GM19324 (cell line): ENCODE measurements around the gene IFI27.

Experiments
- ATAC-seq: cut with Tn5 transposase; IDR thresholded peaks from one replicate; pipeline ENCODE4 v1.9.1; 2021; ENCODE audit warnings: mild to moderate bottlenecking, moderate library complexity; ENCODE audit not compliant: unreplicated experiment, low FRiP score

Gene IFI27

DNA sequence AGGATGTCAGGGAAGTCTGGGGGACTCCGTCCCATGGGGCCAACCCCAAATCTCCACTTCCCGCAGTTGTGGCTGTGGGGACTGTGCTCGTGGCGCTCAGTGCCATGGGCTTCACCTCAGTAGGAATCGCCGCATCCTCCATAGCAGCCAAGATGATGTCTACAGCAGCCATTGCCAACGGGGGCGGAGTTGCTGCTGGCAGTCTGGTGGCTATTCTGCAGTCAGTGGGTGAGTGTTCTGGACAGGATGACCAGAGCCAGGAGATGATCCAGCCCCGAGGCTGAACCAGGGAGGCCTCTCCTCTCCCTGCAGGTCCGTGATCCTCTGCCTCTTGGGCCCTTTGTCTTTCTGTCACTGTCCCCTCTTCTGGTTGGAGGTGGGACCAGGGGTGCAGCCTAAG is 8.8 kb upstream of the IFI27 start:
- ATAC-seq: no peak

- no peak for ATAC-seq
Observed at GRCh38 chr14:94102768-94103482, 7.6 kb upstream of the IFI27 start.

DNA sequence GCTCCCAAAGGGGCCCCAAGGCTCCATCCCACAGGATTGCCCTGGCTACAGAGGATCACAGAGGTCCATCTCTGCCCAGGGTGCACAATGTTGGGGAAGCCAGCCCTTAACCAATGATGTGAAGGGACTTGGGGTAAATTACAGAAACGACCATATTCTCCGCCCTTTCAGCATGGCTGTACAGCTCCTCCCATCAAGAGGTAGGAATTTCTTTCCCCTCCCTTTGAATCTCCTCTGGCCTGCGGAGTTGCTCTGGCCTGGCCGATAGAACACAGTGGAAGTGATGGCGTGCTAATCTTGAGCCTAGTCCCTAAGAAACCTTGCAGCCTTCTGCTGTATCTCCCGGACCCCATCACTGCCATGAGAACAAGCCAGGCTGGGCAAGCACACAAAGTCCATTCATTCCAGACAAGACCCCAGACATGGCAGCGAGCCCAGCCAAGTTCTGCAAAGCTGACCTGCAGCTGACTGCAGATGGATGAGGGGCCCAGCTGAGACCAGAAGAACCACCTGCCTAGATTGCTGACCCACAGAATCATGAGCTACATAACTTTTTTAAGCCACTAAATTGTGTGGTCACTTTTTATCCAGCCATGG is 6.9 kb upstream of the IFI27 start:
- ATAC-seq: no peak

DNA sequence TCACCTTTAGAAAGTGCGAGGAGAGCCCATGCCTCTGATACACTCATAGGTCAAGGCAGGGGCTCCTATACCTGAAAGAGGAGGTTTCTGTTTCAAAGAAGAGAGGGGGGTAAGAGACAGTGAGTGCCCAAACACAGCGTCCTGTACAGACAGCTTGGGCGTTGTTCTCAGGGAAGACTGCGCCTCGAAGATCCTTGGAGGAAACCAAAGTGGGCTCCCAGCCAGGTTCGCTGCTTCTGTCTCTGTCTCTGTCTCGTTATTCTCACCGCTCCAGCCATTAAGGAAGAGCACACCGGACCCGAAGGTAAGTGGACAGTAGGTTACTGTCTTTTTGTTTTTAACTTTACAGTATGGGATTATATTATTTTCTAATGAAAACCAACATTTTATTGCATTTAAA is 5.8 kb upstream of the IFI27 start:
- no peak for ATAC-seq

GRCh38 chr14:94109915-94110250 is 653 bp upstream of the IFI27 start:
- ATAC-seq: no peak

GRCh38 chr14:94111276-94112095 is 950 bp downstream of the IFI27 start:
- no peak for ATAC-seq

DNA sequence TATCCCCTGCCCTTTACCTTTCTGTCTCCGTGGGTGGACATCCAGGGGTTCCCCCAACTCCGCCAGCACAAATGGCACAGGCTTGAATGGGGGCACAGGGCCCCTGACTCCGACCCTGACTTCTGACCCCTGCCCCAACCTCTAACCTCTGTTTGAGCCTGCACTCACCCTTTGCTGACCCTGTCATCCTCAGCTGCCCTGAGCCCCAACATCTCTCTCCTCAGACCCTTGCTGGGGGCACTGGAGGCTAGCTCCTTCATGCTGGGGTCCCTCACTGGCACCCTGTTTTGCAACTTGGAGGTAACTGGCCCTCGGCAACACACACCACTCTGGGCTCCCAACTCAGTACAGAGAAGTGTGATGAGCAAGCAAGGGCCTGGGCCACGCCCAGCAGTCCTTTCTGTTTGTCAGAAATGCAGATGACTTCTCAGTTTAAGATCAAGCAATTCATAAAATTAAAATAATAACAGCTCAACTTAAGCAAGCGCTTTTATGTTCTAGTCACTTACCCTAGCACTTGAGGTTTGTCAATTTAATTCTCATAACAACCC is 2.1 kb downstream of the IFI27 start:
- no peak for ATAC-seq

DNA sequence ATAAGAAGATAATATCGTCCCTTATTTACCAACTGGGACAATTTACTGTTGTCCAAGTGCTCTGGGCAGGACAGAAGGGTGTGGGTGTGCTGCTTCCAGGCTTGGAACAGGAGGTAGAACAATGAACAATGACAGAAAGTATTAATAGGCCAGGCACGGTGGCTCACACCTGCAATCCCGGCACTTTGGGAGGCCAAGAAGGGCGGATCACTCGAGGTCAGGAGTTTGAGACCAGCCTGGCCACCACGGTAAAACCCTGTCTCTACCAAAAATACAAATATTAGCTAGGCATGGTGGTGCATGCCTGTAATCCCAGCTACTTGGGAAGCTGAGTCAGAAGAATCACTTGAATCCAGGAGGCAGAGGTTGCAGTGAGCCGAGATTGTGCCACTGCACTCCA is 2.5 kb downstream of the IFI27 start:
- ATAC-seq: no peak

DNA sequence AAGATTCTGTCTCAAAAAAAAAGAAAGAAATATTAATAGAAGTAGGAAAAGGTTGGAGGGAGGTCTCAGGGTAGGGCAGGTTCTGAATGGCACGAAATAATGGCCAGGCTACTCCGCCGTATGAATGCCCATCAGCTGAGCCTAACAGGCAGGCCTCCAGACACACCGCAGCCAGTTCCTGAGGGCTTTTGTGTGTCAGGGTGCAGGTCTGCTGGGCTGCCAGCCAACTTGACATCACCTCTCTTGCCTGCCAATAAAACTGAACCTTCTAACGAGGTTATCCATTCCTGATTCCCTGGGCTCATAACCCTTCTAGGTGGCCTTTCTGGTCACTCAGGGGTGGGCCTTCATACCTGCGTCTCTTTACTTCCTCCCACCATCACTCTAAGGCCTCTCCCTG is 3.0 kb downstream of the IFI27 start:
- no peak for ATAC-seq

- no peak for ATAC-seq
Observed at GRCh38 chr14:94113908-94114588, 3.5 kb downstream of the IFI27 start.

DNA sequence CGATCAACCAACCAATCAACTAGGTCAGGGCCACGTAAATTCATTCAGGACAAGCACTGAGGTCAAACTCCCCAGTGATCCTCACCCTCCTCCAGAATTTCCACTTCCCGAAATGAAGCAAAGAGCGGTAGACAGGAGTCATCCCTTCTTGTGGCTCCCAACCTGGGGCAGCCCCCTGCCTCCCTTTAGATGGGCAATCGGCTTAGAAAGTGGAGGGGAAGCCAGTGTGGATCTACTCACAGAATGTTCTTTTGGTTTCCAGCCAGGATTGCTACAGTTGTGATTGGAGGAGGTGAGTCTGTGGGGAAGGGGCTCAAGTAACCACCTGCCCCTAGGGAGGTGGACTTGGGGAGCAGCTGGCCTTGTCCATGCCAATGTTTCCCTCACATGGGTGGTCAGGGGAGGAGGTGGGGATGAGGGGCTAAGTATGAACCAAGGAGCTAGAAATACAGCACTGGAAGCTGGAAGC is 4.1 kb downstream of the IFI27 start:
- ATAC-seq: no peak

- no peak for ATAC-seq
Observed at GRCh38 chr14:94115058-94115591, 4.6 kb downstream of the IFI27 start.

GRCh38 chr14:94115631-94116030 is 5.1 kb downstream of the IFI27 start:
- ATAC-seq: no peak

DNA sequence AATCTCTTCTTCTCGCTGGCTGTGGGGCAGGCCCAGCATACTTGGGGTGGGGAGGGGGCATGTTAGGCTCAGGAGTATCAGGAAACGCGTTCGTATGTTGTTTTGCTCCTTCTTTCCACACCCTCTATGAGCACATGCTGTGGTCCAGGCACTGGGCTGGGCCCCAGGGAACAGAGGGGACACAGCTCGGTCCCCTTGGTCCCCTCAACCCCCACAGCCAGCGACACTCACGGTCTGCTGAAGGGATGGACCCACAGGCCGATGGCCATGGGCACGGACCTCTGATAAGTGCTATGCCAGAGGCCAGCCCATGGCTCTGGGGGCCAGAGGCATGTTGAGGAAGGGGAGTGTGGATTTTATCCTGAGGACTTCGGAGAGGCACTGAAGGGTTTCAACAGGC is 6.2 kb downstream of the IFI27 start:
- no peak for ATAC-seq

DNA sequence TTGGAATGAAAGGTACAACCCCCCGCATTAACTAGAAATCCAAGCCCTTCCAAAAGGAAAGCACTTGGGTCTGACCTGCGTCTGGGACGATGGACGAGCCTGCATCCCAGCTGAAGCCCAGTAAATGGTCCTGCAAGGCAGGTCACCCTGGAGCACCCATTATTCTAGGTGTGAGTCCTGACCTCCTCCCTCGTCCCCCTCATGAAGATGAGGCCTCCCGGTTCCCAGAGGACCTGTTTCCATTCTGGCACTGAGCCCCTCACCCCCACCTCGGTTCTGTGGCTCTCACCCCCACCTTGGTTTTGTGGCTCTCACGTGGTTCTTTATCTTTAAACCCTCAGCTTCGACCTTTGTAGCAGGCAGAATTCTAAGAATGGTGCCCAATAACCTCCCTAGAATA is 7.3 kb downstream of the IFI27 start:
- ATAC-seq: no peak

DNA sequence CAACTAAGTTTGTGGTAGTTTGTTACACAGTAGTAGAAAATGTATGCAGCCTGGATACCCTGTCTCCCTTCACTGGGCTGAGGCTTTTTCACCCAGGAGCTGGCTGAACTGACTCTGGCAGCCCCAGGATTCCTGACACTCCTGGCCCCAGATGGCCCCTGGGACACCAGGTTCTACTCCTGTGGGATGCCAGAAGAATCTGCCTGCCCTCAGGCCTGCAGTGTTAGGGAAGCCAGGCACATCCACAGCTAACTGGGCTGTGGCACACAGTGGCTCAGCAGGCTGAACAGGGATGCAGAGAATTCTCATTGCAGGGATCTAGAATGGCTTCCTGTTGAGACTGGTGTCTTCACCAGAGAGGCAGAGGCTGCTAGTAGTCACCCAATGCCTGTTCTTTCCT is 8.5 kb downstream of the IFI27 start:
- no peak for ATAC-seq

DNA sequence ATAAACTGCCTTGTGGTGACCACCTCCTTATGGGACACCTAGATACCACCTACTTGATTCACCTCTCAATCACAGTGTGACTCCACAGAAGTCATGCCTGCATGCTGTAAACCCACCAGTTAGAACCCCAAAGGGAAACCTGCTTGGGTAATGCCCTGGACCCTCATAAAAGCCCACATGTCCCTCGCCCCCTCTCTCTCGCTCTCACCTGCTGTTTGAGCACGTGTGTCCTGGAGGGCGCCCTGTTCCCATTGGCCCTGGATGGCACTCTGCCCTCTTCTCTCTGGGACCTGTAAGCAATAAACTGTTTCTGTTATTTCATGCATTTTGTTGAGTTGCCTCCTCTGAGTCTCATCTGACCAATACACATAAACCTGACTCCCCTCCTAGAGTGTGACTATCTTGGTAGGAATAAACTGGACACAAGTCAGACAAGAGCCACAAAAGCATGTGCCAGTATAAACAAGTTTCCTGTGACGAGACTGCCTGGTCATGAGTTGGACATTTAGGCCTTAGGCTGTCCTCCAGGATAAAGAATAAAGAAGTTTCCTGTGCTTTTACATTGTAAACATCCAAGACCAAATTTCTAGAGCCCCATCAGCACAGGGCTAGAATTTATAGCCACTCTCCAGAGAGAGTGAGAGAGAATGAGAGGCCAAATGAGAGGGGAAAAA is 10.3 kb downstream of the IFI27 start:
- no peak for ATAC-seq

GRCh38 chr14:94121485-94121884 is 10.9 kb downstream of the IFI27 start:
- ATAC-seq: no peak

GRCh38 chr14:94122438-94122837 is 11.9 kb downstream of the IFI27 start:
- no peak for ATAC-seq

- no peak for ATAC-seq
Observed at GRCh38 chr14:94123296-94123695, 12.8 kb downstream of the IFI27 start.
